MCF 10A (cell line): ENCODE data around the gene CCDC88C. TPM values are rescaled to one million over a fixed set of nuclear protein-coding genes. Genes with fewer than 3 reads are reported as not detected.

Experiments used
- BruUV-seq: library from RNA; stranded (reverse); fragments of 400-500 nt; replicated peaks from 2 replicates; lab custom pipeline; 2021; lab: Mats Ljungman, UMichigan
- CTCF ChIA-PET: fragments of 300-600 bp; sonication (Branson Sonifier 250); formaldehyde crosslinking; extraction: SDS; loops from one replicate; lab custom pipeline; 2021; ENCODE audit warnings: antibody characterized with exemption, inconsistent platforms; lab: Yijun Ruan, JAX
- POLR2A ChIA-PET: fragments of 300-600, 350-650 bp; sonication (Branson Sonifier 250); formaldehyde crosslinking; extraction: SDS; loops from one replicate; lab custom pipeline; 2020; ENCODE audit warnings: antibody characterized with exemption, inconsistent platforms; lab: Yijun Ruan, JAX
- DNase-seq: peaks from one replicate; pipeline ENCODE4 v3.0.0-alpha.2; 2018; ENCODE audit not compliant: unreplicated experiment
- H3K27ac Mint-ChIP-seq: one replicate; pipeline ENCODE4 v1.8.0; 2022; ENCODE audit warnings: mild to moderate bottlenecking, low read depth, mixed read lengths; ENCODE audit not compliant: unreplicated experiment
- H3K27me3 Mint-ChIP-seq: one replicate; pipeline ENCODE4 v1.8.0; 2022; ENCODE audit warnings: mixed read lengths; ENCODE audit not compliant: insufficient read depth, unreplicated experiment
- H3K36me3 Mint-ChIP-seq: one replicate; pipeline ENCODE4 v1.8.0; 2022; ENCODE audit warnings: mild to moderate bottlenecking, moderate library complexity, mixed read lengths; ENCODE audit not compliant: insufficient read depth, unreplicated experiment
- H3K4me1 Mint-ChIP-seq: one replicate; pipeline ENCODE4 v1.8.0; 2022; ENCODE audit warnings: mixed read lengths; ENCODE audit not compliant: insufficient read depth, unreplicated experiment
- H3K4me3 Mint-ChIP-seq: one replicate; pipeline ENCODE4 v1.8.0; 2022; ENCODE audit warnings: mild to moderate bottlenecking, moderate library complexity, mixed read lengths; ENCODE audit not compliant: unreplicated experiment
- H3K9me3 Mint-ChIP-seq: one replicate; pipeline ENCODE4 v1.8.0; 2022; ENCODE audit warnings: mixed read lengths; ENCODE audit not compliant: unreplicated experiment
- intact Hi-C: fragments of 100-400 bp; cut with micrococcal nuclease; formaldehyde crosslinking; loops from 2 replicates; pipeline ENCODE4 v1.14.1; 2022
- total RNA-seq: library from RNA; stranded (reverse); gene quantifications from 2 replicates; pipeline ENCODE4 v1.2.3, GENCODE V29; 2022
- TF ChIP-seq, protein P1 (sequence below): fragments of 200-600 bp; IDR thresholded peaks from one replicate; pipeline ENCODE4 v1.8.0; 2022; ENCODE audit warnings: antibody characterized with exemption, mild to moderate bottlenecking; ENCODE audit not compliant: unreplicated experiment

The CCDC88C gene
- total RNA-seq, 1 experiment from 2014 or later, result 19.7 TPM

GRCh38 chr14:91395466-91395865 lies 22.2 kb downstream of the CCDC88C start:
- no TSS peak for BruUV-seq
- TF ChIP-seq, protein P1, sequence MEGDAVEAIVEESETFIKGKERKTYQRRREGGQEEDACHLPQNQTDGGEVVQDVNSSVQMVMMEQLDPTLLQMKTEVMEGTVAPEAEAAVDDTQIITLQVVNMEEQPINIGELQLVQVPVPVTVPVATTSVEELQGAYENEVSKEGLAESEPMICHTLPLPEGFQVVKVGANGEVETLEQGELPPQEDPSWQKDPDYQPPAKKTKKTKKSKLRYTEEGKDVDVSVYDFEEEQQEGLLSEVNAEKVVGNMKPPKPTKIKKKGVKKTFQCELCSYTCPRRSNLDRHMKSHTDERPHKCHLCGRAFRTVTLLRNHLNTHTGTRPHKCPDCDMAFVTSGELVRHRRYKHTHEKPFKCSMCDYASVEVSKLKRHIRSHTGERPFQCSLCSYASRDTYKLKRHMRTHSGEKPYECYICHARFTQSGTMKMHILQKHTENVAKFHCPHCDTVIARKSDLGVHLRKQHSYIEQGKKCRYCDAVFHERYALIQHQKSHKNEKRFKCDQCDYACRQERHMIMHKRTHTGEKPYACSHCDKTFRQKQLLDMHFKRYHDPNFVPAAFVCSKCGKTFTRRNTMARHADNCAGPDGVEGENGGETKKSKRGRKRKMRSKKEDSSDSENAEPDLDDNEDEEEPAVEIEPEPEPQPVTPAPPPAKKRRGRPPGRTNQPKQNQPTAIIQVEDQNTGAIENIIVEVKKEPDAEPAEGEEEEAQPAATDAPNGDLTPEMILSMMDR, result no peak
- peak overlapping the region; percentile 99 for H3K27ac Mint-ChIP-seq
- ChIA-PET CTCF (interaction anchor here (1.1 to 2.2 kb wide), 4 partner anchors 20 to 72 kb away, joined by 6 to 13 read pairs (median 7); no protein-coding TSS in a partner anchor), POLR2A (interaction anchor here (0.8 to 2.3 kb wide), 7 partner anchors 8 to 114 kb away, joined by 3 to 31 read pairs (median 8); partner anchors contain the start of genes CCDC88C and PPP4R3A)
- H3K9me3 Mint-ChIP-seq, result no peaks in the 10 kb centered on the region
- H3K36me3 Mint-ChIP-seq, result peaks cover 7% of the 10 kb centered on the region
- peak overlapping the region; percentile 58 for H3K4me3 Mint-ChIP-seq
- peaks cover 35% of the 10 kb centered on the region for H3K4me1 Mint-ChIP-seq
- intact Hi-C loops, result no loop called here
- H3K27me3 Mint-ChIP-seq, result no peaks in the 10 kb centered on the region
- no peak for DNase-seq

- no peak for DNase-seq
- H3K36me3 Mint-ChIP-seq, result peaks cover 7% of the 10 kb centered on the region
- no TSS peak for BruUV-seq
Measured at GRCh38 chr14:91394105-91395081, 23.2 kb downstream of the CCDC88C start.

DNA sequence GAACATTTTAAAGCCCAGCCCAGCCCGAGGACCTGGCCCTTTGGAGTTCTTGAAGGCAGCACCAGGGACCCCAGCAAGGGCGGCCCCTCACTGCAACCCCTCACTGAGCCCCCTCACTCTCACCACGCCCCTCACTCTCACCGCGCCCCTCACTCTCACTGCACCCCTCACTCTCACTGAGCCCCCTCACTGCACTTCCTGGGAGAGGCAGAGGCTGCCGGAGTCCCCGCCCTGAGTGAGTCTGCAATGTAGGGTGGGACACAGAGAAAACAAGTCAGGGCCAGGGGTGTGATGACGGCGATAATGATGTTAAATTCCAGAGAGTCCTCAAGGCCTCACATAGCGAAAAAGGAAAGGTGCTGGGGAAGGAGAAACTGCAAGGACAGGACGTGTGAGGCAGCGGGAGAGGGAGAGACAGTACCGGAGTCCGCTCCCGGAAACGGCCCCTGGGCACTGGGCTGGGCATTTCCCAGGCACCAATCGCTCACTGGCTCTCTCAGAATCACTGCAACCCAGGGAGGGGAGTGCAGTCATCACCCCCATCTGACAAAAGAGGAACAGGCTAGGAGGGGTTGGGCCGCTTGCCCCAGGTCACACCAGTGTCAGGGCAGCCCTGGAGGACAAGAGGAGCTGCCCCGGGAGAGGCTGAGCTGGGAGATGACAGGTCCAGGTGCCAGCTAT lies 24.9 kb downstream of the CCDC88C start:
- Mint-ChIP-seq H3K27ac (no peak overlapping the region), H3K4me3 (no peak overlapping the region), H3K4me1 (peaks cover 27% of the 10 kb centered on the region), H3K36me3 (peaks cover 7% of the 10 kb centered on the region), H3K9me3 (no peaks in the 10 kb centered on the region), H3K27me3 (no peaks in the 10 kb centered on the region)
- intact Hi-C loops, result no loop called here
- no TSS peak for BruUV-seq
- ChIA-PET CTCF (no interaction called here), POLR2A (interaction anchor here (0.8 to 1.6 kb wide), 4 partner anchors 9 to 31 kb away, joined by 3 to 5 read pairs (median 4); no protein-coding TSS in a partner anchor)
- TF ChIP-seq, protein P1, result no peak
- no peak for DNase-seq

More at GRCh38 chr14:91394105-91395081, 23.2 kb downstream of the CCDC88C start:
- Mint-ChIP-seq H3K4me1 (peaks cover 31% of the 10 kb centered on the region), H3K27me3 (no peaks in the 10 kb centered on the region), H3K27ac (peak overlapping the region; percentile 99), H3K9me3 (no peaks in the 10 kb centered on the region), H3K4me3 (no peak overlapping the region)
- ChIA-PET CTCF (interaction anchor here (1.1 to 2.2 kb wide), 2 partner anchors 24 to 71 kb away, joined by 6 to 13 read pairs; no protein-coding TSS in a partner anchor), POLR2A (interaction anchor here (1.6 to 2.2 kb wide), 2 partner anchors 22 to 33 kb away, joined by 5 to 31 read pairs; partner anchors contain the start of gene CCDC88C)
- intact Hi-C loops, result no loop called here
- TF ChIP-seq, protein P1, result no peak
